Mesendoderm (in vitro differentiated cells): ENCODE measurements around the gene EHF.
A peak's percentile ranks its signal among the peaks of the same experiment; 100 is the strongest.

Experiments used
- DNase-seq: peaks from one replicate; pipeline ENCODE4 v3.0.0; 2013
- H2AK5ac ChIP-seq: 2 replicates; pipeline ENCODE4 v1.6.1; 2013; ENCODE audit warnings: low read length, inconsistent platforms
- H2BK120ac ChIP-seq: 2 replicates; pipeline ENCODE4 v1.6.1; 2013; ENCODE audit warnings: low read depth, mild to moderate bottlenecking, low read length, moderate library complexity, mixed read lengths
- H2BK15ac ChIP-seq: replicated peaks from 2 replicates; pipeline ENCODE4 v1.6.1; 2013; ENCODE audit warnings: low read depth, mild to moderate bottlenecking, moderate library complexity
- H2BK5ac ChIP-seq: 2 replicates; pipeline ENCODE4 v1.6.1; 2013; ENCODE audit warnings: low read length, inconsistent platforms
- H3K18ac ChIP-seq: 2 replicates; pipeline ENCODE4 v1.6.1; 2013; ENCODE audit warnings: mild to moderate bottlenecking, low read length, mixed read lengths
- H3K23ac ChIP-seq: one replicate; pipeline ENCODE4 v1.6.1; 2013; ENCODE audit warnings: low read length
- H3K27ac ChIP-seq: 2 replicates; pipeline ENCODE4 v1.5.1; 2013; ENCODE audit warnings: low read depth, mild to moderate bottlenecking, inconsistent platforms, low read length, moderate library complexity
- H3K27me3 ChIP-seq: 2 replicates; pipeline ENCODE4 v1.6.1; 2013; ENCODE audit warnings: low read length, control low read depth, mild to moderate bottlenecking, inconsistent platforms; ENCODE audit not compliant: insufficient read depth, poor library complexity
- H3K36me3 ChIP-seq: 2 replicates; pipeline ENCODE4 v1.6.1; 2013; ENCODE audit warnings: low read length, inconsistent platforms; ENCODE audit not compliant: control insufficient read depth, insufficient read depth
- H3K4ac ChIP-seq: one replicate; pipeline ENCODE4 v1.6.1; 2013; ENCODE audit warnings: low read depth, mild to moderate bottlenecking, low read length, moderate library complexity
- H3K4me1 ChIP-seq: 2 replicates; pipeline ENCODE4 v1.6.1; 2013; ENCODE audit warnings: low read depth, low read length, inconsistent platforms; ENCODE audit not compliant: control insufficient read depth
- H3K4me2 ChIP-seq: 2 replicates; pipeline ENCODE4 v1.6.1; 2013; ENCODE audit warnings: low read length
- H3K4me3 ChIP-seq: 2 replicates; pipeline ENCODE4 v1.5.1; 2013; ENCODE audit warnings: mild to moderate bottlenecking, low read length
- H3K56ac ChIP-seq: one replicate; pipeline ENCODE4 v1.6.1; 2013; ENCODE audit warnings: low read length
- H3K79me1 ChIP-seq: 2 replicates; pipeline ENCODE4 v1.6.1; 2013; ENCODE audit warnings: low read length, inconsistent platforms
- H3K79me2 ChIP-seq: 2 replicates; pipeline ENCODE4 v1.6.1; 2013; ENCODE audit warnings: mild to moderate bottlenecking, low read length; ENCODE audit not compliant: control insufficient read depth, insufficient read depth
- H3K9ac ChIP-seq: 2 replicates; pipeline ENCODE4 v1.6.1; 2013; ENCODE audit warnings: low read length, inconsistent platforms
- H4K5ac ChIP-seq: one replicate; pipeline ENCODE4 v1.6.1; 2013; ENCODE audit warnings: low read length
- H4K8ac ChIP-seq: one replicate; pipeline ENCODE4 v1.6.1; 2013; ENCODE audit warnings: low read depth, mild to moderate bottlenecking, control low read depth, low read length, moderate library complexity
- WGBS: extraction: QIAGEN DNeasy Blood & Tissue Kit; methylation state at CpG from one replicate; pipeline ENCODE4 v1.1.7; 2013; ENCODE audit warnings: low lambda C conversion rate, missing lambda C conversion rate; ENCODE audit not compliant: insufficient coverage; ENCODE audit errors: extremely low coverage; 5-methylcytosine and 5-hydroxymethylcytosine counted together

EHF gene

GRCh38 chr11:34656062-34656720 lies 35.3 kb downstream of the EHF start:
- Histone ChIP-seq H3K18ac (no peak overlapping the region), H2BK120ac (no peak overlapping the region), H3K4ac (no peak overlapping the region), H2AK5ac (no peak overlapping the region), H3K9ac (no peak overlapping the region), H4K5ac (no peak overlapping the region), H3K56ac (no peak overlapping the region), H3K79me2 (no peaks in the 10 kb centered on the region), H3K4me2 (no peak overlapping the region), H3K27ac (no peak overlapping the region), H3K27me3 (no peaks in the 10 kb centered on the region), H2BK5ac (no peak overlapping the region), H3K23ac (no peak overlapping the region), H3K79me1 (no peaks in the 10 kb centered on the region), H4K8ac (no peak overlapping the region), H3K36me3 (no peaks in the 10 kb centered on the region), H3K4me3 (no peak overlapping the region), H2BK15ac (no peak overlapping the region), H3K4me1 (no peaks in the 10 kb centered on the region)
- WGBS, result no CpG with 5 or more reads among the region's 5 CpGs
- no peak for DNase-seq

GRCh38 chr11:34658071-34659015 lies 37.5 kb downstream of the EHF start:
- H3K4me2 ChIP-seq, result no peak overlapping the region
- no peak overlapping the region for H3K18ac ChIP-seq
- H3K23ac ChIP-seq, result no peak overlapping the region
- H3K79me2 ChIP-seq, result no peaks in the 10 kb centered on the region
- no peak overlapping the region for H2BK120ac ChIP-seq
- H3K4ac ChIP-seq, result no peak overlapping the region
- H3K4me1 ChIP-seq, result no peaks in the 10 kb centered on the region
- no peak overlapping the region for H2AK5ac ChIP-seq
- no peak overlapping the region for H3K56ac ChIP-seq
- H2BK15ac ChIP-seq, result no peak overlapping the region
- no peak for DNase-seq
- H3K27me3 ChIP-seq, result no peaks in the 10 kb centered on the region
- H3K36me3 ChIP-seq, result no peaks in the 10 kb centered on the region
- no peaks in the 10 kb centered on the region for H3K79me1 ChIP-seq
- H3K4me3 ChIP-seq, result no peak overlapping the region
- H4K8ac ChIP-seq, result no peak overlapping the region
- no peak overlapping the region for H2BK5ac ChIP-seq
- no CpG with 5 or more reads among the region's 14 CpGs for WGBS
- H4K5ac ChIP-seq, result no peak overlapping the region
- no peak overlapping the region for H3K9ac ChIP-seq
- H3K27ac ChIP-seq, result no peak overlapping the region

GRCh38 chr11:34659096-34659733 lies 38.3 kb downstream of the EHF start:
- WGBS, result no CpG with 5 or more reads among the region's 4 CpGs
- H4K8ac ChIP-seq, result no peak overlapping the region
- no peak overlapping the region for H3K27ac ChIP-seq
- H3K79me1 ChIP-seq, result no peaks in the 10 kb centered on the region
- no peak overlapping the region for H3K4ac ChIP-seq
- no peak overlapping the region for H4K5ac ChIP-seq
- no peak overlapping the region for H2AK5ac ChIP-seq
- no peaks in the 10 kb centered on the region for H3K27me3 ChIP-seq
- H3K9ac ChIP-seq, result no peak overlapping the region
- H3K56ac ChIP-seq, result no peak overlapping the region
- no peak for DNase-seq
- H3K4me2 ChIP-seq, result no peak overlapping the region
- no peak overlapping the region for H3K23ac ChIP-seq
- no peak overlapping the region for H2BK5ac ChIP-seq
- no peaks in the 10 kb centered on the region for H3K4me1 ChIP-seq
- no peak overlapping the region for H2BK15ac ChIP-seq
- no peak overlapping the region for H3K18ac ChIP-seq
- no peaks in the 10 kb centered on the region for H3K36me3 ChIP-seq
- no peak overlapping the region for H2BK120ac ChIP-seq
- H3K4me3 ChIP-seq, result no peak overlapping the region
- H3K79me2 ChIP-seq, result no peaks in the 10 kb centered on the region

GRCh38 chr11:34665077-34665835 lies 44.4 kb downstream of the EHF start:
- Histone ChIP-seq H2BK5ac (no peak overlapping the region), H4K8ac (no peak overlapping the region), H3K4me2 (no peak overlapping the region), H3K18ac (no peak overlapping the region), H3K79me2 (no peaks in the 10 kb centered on the region), H3K9ac (no peak overlapping the region), H3K4me1 (no peaks in the 10 kb centered on the region), H2AK5ac (no peak overlapping the region), H3K27ac (no peak overlapping the region), H2BK120ac (no peak overlapping the region), H4K5ac (no peak overlapping the region), H3K23ac (no peak overlapping the region), H3K36me3 (no peaks in the 10 kb centered on the region), H3K4ac (no peak overlapping the region), H3K4me3 (no peak overlapping the region), H3K27me3 (no peaks in the 10 kb centered on the region), H2BK15ac (no peak overlapping the region), H3K56ac (no peak overlapping the region), H3K79me1 (no peaks in the 10 kb centered on the region)
- DNase-seq, result no peak
- WGBS, result no CpG with 5 or more reads among the region's 7 CpGs

GRCh38 chr11:34667810-34668582 lies 47.1 kb downstream of the EHF start:
- no peak overlapping the region for H3K56ac ChIP-seq
- no peak overlapping the region for H3K18ac ChIP-seq
- H3K79me1 ChIP-seq, result no peaks in the 10 kb centered on the region
- H3K27me3 ChIP-seq, result no peaks in the 10 kb centered on the region
- H3K36me3 ChIP-seq, result no peaks in the 10 kb centered on the region
- no peaks in the 10 kb centered on the region for H3K79me2 ChIP-seq
- no peak overlapping the region for H3K4me2 ChIP-seq
- H4K5ac ChIP-seq, result no peak overlapping the region
- no peak overlapping the region for H3K4me3 ChIP-seq
- H4K8ac ChIP-seq, result no peak overlapping the region
- no peak overlapping the region for H2BK15ac ChIP-seq
- H3K23ac ChIP-seq, result no peak overlapping the region
- DNase-seq, result peak; percentile 36
- H3K27ac ChIP-seq, result no peak overlapping the region
- no peak overlapping the region for H3K9ac ChIP-seq
- WGBS, result no CpG with 5 or more reads among the region's 4 CpGs
- H2BK5ac ChIP-seq, result no peak overlapping the region
- H3K4ac ChIP-seq, result no peak overlapping the region
- H2BK120ac ChIP-seq, result no peak overlapping the region
- no peaks in the 10 kb centered on the region for H3K4me1 ChIP-seq
- no peak overlapping the region for H2AK5ac ChIP-seq
